Uterus (tissue), 4 donors: ENCODE results near the gene STUM. TPM values are rescaled to one million over a fixed set of nuclear protein-coding genes. Genes with fewer than 3 reads are reported as not detected.

Experiments used
- DNase-seq, 2 donors: peaks; one replicate each; pipeline ENCODE4 v3.0.0-alpha.2; 2019 to 2020
- H3K27ac ChIP-seq, 2 donors: fragments of 200-600 bp; sonication (generic); 1 replicate in 1 of 2; 2 replicates in 1 of 2; pipeline ENCODE4 v1.5.1; 2016 to 2018
- H3K27me3 ChIP-seq, 2 donors: fragments of 200-600 bp; sonication (generic); one replicate each; pipeline ENCODE4 v1.5.1; 2018 to 2019; ENCODE audit warnings: control low read depth in 1 of 2
- H3K36me3 ChIP-seq, 2 donors: fragments of 200-600 bp; sonication (generic); one replicate each; pipeline ENCODE4 v1.5.1; 2019; ENCODE audit warnings: control low read depth in 1 of 2
- H3K4me1 ChIP-seq, 2 donors: fragments of 200-600 bp; sonication (generic); one replicate each; pipeline ENCODE4 v1.5.1; 2018 to 2019; ENCODE audit warnings: control low read depth in 1 of 2
- H3K4me3 ChIP-seq, 2 donors: fragments of 200-600 bp; sonication (generic); 1 replicate in 1 of 2; 2 replicates in 1 of 2; pipeline ENCODE4 v1.5.1; 2018 to 2019; ENCODE audit warnings: mild to moderate bottlenecking in 1 of 2
- H3K9me3 ChIP-seq, 2 donors: fragments of 200-600 bp; sonication (generic); one replicate each; pipeline ENCODE4 v1.5.1; 2019; ENCODE audit warnings: control low read depth in 1 of 2
- POLR2A ChIP-seq, 2 donors: fragments of 450-650 bp; IDR thresholded peaks; one replicate each; pipeline ENCODE4 v1.6.1; 2016; ENCODE audit warnings: antibody characterized with exemption in 2 of 2, mild to moderate bottlenecking in 1 of 2, moderate library complexity in 1 of 2
- intact Hi-C: fragments of 100-400 bp; cut with DNase I; formaldehyde crosslinking; loops from one replicate; pipeline ENCODE4 v1.15.1; 2023; ENCODE audit warnings: low total_unique reads
- total RNA-seq, 4 donors: library from RNA; depleted of rRNA in 3 of 4; stranded (reverse); fragments of >200 nt in 3 of 4; gene quantifications; one replicate each; pipeline versions ENCODE4 v1.1.0 to v1.2.4, GENCODE V29; 2014 to 2023
- TF ChIP-seq, protein P1 (sequence below), 4 experiments: fragments of 200-600 bp in 2 of 4; fragments of 450-650 bp in 2 of 4; sonication (generic) in 2 of 4; IDR thresholded peaks; one replicate each; pipeline ENCODE4 v1.5.1; 2016 to 2019; ENCODE audit warnings: antibody characterized with exemption in 4 of 4, mild to moderate bottlenecking in 2 of 4, moderate library complexity in 1 of 4
- donor health status: DM: yes; HTN: yes; CAD: no.

Gene STUM
- total RNA-seq, 4 donors from 2014 or later, result 0.88 to 9.1 (median 2.2) TPM

DNA sequence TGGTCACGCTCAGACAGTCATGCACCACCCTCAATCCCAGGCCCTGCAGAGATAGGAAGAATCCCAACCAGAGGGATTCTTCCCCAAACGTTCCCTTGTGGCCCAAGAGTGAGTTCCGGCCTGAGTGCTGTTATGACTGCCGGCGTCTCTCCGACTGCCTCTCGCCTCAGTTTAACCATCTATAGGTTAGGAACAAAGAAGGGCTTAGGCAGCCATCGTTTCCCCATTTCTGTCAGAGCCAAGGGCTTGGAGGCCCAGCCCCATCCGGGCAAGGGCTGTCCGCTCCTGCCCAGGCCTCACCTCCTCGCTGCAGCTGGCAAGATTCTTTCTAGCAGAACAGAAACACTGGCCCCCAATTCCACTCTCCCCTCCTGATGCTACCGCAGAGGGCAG lies 58.7 kb downstream of the STUM start:
- peak in 1 of 2 donors; percentile 11 for DNase-seq
- no peaks in the 10 kb centered on the region for H3K27me3 ChIP-seq
- no peaks in the 10 kb centered on the region for H3K9me3 ChIP-seq
- TF ChIP-seq, protein P1, sequence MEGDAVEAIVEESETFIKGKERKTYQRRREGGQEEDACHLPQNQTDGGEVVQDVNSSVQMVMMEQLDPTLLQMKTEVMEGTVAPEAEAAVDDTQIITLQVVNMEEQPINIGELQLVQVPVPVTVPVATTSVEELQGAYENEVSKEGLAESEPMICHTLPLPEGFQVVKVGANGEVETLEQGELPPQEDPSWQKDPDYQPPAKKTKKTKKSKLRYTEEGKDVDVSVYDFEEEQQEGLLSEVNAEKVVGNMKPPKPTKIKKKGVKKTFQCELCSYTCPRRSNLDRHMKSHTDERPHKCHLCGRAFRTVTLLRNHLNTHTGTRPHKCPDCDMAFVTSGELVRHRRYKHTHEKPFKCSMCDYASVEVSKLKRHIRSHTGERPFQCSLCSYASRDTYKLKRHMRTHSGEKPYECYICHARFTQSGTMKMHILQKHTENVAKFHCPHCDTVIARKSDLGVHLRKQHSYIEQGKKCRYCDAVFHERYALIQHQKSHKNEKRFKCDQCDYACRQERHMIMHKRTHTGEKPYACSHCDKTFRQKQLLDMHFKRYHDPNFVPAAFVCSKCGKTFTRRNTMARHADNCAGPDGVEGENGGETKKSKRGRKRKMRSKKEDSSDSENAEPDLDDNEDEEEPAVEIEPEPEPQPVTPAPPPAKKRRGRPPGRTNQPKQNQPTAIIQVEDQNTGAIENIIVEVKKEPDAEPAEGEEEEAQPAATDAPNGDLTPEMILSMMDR (IDR thresholded peaks at IDR 0.05), result no peak
- TF ChIP-seq POLR2A (IDR thresholded peaks at IDR 0.05), result no peak
- H3K4me3 ChIP-seq, result no peak overlapping the region
- H3K27ac ChIP-seq, result no peak overlapping the region
- peaks cover 7 to 15% of the 10 kb centered on the region in 2 donors for H3K4me1 ChIP-seq
- intact Hi-C loops, result loop anchor here (10.0 kb wide), 1 partner anchor 62 kb away; the partner anchor contains the start of gene STUM
- H3K36me3 ChIP-seq, result no peaks in the 10 kb centered on the region

DNA sequence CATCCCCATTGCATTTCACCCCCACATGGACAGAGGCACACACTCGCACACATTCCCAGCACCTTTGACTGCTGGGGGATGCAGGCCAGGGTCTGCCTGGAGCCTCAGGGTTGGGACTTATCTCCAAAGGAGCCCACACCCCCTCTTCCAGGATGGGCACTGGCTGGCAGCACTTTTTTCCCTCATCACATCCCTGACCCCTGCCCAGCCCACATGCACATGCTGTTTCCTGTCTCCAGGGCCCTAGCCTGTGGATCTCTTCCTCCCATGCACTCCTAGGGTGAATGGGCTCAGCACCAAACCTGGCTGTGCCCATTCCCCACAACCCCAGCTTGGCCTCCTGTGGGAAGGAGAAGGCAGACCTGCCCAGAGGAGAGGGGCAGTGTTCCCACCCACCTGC lies 59.3 kb downstream of the STUM start:
- Histone ChIP-seq H3K4me3 (no peak overlapping the region), H3K4me1 (peaks cover 4 to 15% of the 10 kb centered on the region in 2 donors), H3K27ac (no peak overlapping the region), H3K36me3 (no peaks in the 10 kb centered on the region), H3K27me3 (no peaks in the 10 kb centered on the region), H3K9me3 (no peaks in the 10 kb centered on the region)
- intact Hi-C loops, result loop anchor here (10.0 kb wide), 1 partner anchor 63 kb away; the partner anchor contains the start of gene STUM
- DNase-seq, result peak in 1 of 2 donors; percentile 12
- TF ChIP-seq, protein P1 (IDR thresholded peaks at IDR 0.05), result no peak
- TF ChIP-seq POLR2A (IDR thresholded peaks at IDR 0.05), result no peak

DNA sequence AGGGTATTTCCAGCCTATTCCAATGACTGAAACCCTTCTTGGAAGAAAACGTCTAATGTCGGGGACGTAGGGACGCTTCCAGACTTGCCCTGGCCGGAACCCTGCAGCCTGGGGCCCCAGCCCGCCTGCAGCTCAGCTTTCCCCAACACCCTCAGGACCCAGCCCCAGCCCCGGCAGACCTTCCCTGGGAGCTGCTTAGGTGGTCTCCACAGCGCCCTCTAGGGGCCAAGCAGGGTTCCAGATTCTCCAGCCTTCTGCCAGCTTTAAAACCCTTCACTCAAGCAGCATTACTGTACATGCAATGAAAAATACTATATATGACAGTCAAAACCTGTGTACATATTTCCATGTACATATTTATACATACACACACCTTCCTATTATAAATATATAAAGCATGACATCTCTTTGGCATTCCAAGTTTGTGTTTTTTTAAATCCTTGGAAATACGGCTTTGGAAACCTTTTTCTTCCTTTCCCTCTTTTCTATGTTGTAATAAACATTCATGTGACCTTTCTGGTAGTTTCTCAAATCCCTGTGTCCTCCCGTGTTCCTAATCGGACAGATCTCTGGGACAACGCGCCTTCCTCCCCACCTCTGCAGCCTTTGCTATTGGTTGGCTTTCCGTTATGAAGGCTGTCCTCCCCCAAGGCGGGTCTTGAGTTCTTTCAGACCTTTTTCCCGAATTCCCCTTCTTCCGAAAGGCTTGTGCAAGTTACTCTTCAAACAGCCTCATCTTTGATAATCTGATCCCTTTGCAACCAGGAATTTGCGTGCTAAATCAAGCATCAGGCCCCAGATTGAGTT lies 60.3 kb downstream of the STUM start:
- Histone ChIP-seq H3K36me3 (no peaks in the 10 kb centered on the region), H3K4me1 (peaks cover 0 to 4% of the 10 kb centered on the region in 2 donors), H3K27ac (peak overlapping the region in 1 of 2 donors; percentile 61), H3K27me3 (no peaks in the 10 kb centered on the region), H3K4me3 (no peak overlapping the region), H3K9me3 (no peaks in the 10 kb centered on the region)
- intact Hi-C loops, result loop anchor here (10.0 kb wide), 1 partner anchor 64 kb away; the partner anchor contains the start of gene STUM
- peak; percentile 70 to 79 for DNase-seq
- TF ChIP-seq, protein P1 (IDR thresholded peaks at IDR 0.05), result peak; percentile 51 to 85 (median 61)
- no peak for TF ChIP-seq POLR2A (IDR thresholded peaks at IDR 0.05)

DNA sequence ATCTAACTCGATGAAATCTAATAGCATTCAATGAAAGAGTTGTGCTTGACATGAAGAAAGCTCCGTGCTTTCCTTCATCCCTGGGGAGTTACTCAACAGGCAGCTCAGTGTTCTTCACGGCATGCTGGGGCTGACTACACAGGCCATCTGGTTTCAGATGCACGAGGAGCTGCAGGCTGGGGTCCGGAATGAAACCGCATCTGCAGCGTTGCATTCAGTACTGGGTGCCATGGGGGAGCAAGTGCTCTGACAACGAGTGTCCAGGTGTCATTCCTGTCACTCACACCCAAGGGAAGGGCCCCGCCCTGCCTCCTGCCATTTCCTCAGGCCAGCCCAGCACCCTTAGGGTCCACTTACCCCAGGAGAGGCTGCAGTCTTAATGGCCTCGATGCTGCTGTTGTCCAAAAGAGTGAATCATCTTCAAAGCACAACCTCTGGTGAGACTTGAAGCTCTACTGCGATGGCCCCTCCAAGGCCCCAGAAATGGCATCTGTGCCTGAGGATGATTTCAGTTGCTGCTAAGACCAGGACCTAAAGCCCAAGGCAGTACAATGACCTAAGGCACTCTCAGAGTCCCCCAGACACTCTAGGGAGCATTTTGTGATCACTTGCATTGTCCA lies 61.4 kb downstream of the STUM start:
- Histone ChIP-seq H3K27ac (peak overlapping the region in 1 of 2 donors; percentile 61), H3K36me3 (no peaks in the 10 kb centered on the region), H3K4me3 (no peak overlapping the region), H3K9me3 (no peaks in the 10 kb centered on the region), H3K27me3 (no peaks in the 10 kb centered on the region), H3K4me1 (no peaks in the 10 kb centered on the region)
- DNase-seq, result peak; percentile 52 to 64
- TF ChIP-seq POLR2A (IDR thresholded peaks at IDR 0.05), result no peak
- TF ChIP-seq, protein P1 (IDR thresholded peaks at IDR 0.05), result no peak
- intact Hi-C loops, result loop anchor here (10.0 kb wide), 1 partner anchor 65 kb away; the partner anchor contains the start of gene STUM

DNA sequence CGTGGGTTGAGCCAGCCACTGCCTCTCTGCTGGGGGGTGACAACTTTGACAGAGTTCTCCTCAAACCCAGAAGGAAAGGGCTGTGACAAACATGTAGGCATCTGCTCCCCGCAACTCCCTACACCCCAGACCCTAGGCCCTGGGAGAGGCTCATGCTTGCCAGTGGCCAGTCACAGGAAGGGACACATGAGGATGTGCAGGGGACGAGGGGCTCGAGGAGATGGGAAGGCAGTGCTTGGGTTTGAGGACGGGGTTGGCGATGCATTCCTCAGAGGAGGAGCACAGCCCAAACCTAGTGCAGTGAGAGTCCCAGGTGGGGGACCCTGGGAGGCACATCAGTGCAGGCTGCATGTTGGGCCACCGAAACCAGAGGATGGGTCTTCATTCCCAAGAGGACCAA lies 62.1 kb downstream of the STUM start:
- Histone ChIP-seq H3K9me3 (no peaks in the 10 kb centered on the region), H3K27ac (no peak overlapping the region), H3K27me3 (no peaks in the 10 kb centered on the region), H3K4me3 (no peak overlapping the region), H3K36me3 (no peaks in the 10 kb centered on the region), H3K4me1 (no peaks in the 10 kb centered on the region)
- DNase-seq, result peak in 1 of 2 donors; percentile 14
- intact Hi-C loops, result no loop called here
- no peak for TF ChIP-seq POLR2A (IDR thresholded peaks at IDR 0.05)
- TF ChIP-seq, protein P1 (IDR thresholded peaks at IDR 0.05), result no peak
